ENCODE data around the gene LRTM2.

Gene LRTM2

GRCh38 chr12:1820191-1820895 is at the start of gene LRTM2:
TSS of gene LRTM2 (plus strand) at chr12:1820565. CDS start at chr12:1828149, 7,584 bp downstream.
- in situ Hi-C loops (cut with MboI; ENCODE audit: low sequenced_read_pairs, unreplicated experiment) = loop anchor here (25.0 kb wide), 1 partner anchor 217 kb away; no protein-coding TSS in a partner anchor
- no peak for TF ChIP-seq CTCF (IDR thresholded peaks at IDR 0.05; ENCODE audit: borderline replicate concordance, control extremely low read depth, extremely low read depth, insufficient read depth, missing control alignments)
- no peak for DNase-seq (ENCODE audit: low spot score)

GRCh38 chr12:1773937-1774655 is 46.3 kb upstream of the LRTM2 start:
- no peak for DNase-seq (ENCODE audit: low spot score)
- in situ Hi-C loops (cut with MboI; ENCODE audit: low sequenced_read_pairs, unreplicated experiment) = no loop called here
- no peak for TF ChIP-seq CTCF (IDR thresholded peaks at IDR 0.05; ENCODE audit: borderline replicate concordance, control extremely low read depth, extremely low read depth, insufficient read depth, missing control alignments)

GRCh38 chr12:1776170-1776921 is 44.0 kb upstream of the LRTM2 start:
- TF ChIP-seq CTCF (IDR thresholded peaks at IDR 0.05; ENCODE audit: borderline replicate concordance, control extremely low read depth, extremely low read depth, insufficient read depth, missing control alignments) = no peak
- no peak for DNase-seq (ENCODE audit: low spot score)
- in situ Hi-C loops (cut with MboI; ENCODE audit: low sequenced_read_pairs, unreplicated experiment) = loop anchor here (25.0 kb wide), 1 partner anchor 664 kb away; no protein-coding TSS in a partner anchor

- in situ Hi-C loops (cut with MboI; ENCODE audit: low sequenced_read_pairs, unreplicated experiment) = loop anchor here (25.0 kb wide), 1 partner anchor 665 kb away; no protein-coding TSS in a partner anchor
- no peak for DNase-seq (ENCODE audit: low spot score)
- TF ChIP-seq CTCF (IDR thresholded peaks at IDR 0.05; ENCODE audit: borderline replicate concordance, control extremely low read depth, extremely low read depth, insufficient read depth, missing control alignments) = no peak
These were observed 42.6 kb upstream of the LRTM2 start for GRCh38 chr12:1777798-1778197.

GRCh38 chr12:1778911-1779310 is 41.5 kb upstream of the LRTM2 start:
- no peak for DNase-seq (ENCODE audit: low spot score)
- TF ChIP-seq CTCF (IDR thresholded peaks at IDR 0.05; ENCODE audit: borderline replicate concordance, control extremely low read depth, extremely low read depth, insufficient read depth, missing control alignments) = no peak
- in situ Hi-C loops (cut with MboI; ENCODE audit: low sequenced_read_pairs, unreplicated experiment) = loop anchor here (25.0 kb wide), 1 partner anchor 667 kb away; no protein-coding TSS in a partner anchor

- no peak for DNase-seq (ENCODE audit: low spot score)
- in situ Hi-C loops (cut with MboI; ENCODE audit: low sequenced_read_pairs, unreplicated experiment) = loop anchor here (25.0 kb wide), 1 partner anchor 667 kb away; no protein-coding TSS in a partner anchor
- TF ChIP-seq CTCF (IDR thresholded peaks at IDR 0.05; ENCODE audit: borderline replicate concordance, control extremely low read depth, extremely low read depth, insufficient read depth, missing control alignments) = no peak
These were observed 40.6 kb upstream of the LRTM2 start for GRCh38 chr12:1779783-1780182.
